ENCODE results near the gene SHF.
"Not testable (repeated sequence)": the region's sequence is repeated elsewhere in the genome, so short reads cannot be mapped to it uniquely, and the experiment has no call there.

The SHF gene, protein sequence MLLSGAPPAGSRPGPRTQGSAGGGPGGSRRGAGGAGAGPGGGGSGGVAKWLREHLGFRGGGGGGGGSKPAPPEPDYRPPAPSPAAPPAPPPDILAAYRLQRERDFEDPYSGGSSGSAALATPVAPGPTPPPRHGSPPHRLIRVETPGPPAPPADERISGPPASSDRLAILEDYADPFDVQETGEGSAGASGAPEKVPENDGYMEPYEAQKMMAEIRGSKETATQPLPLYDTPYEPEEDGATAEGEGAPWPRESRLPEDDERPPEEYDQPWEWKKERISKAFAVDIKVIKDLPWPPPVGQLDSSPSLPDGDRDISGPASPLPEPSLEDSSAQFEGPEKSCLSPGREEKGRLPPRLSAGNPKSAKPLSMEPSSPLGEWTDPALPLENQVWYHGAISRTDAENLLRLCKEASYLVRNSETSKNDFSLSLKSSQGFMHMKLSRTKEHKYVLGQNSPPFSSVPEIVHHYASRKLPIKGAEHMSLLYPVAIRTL
- 0.09 to 1.5 (median 0.51) reads per million in 18 experiments for total RNA-seq

DNA sequence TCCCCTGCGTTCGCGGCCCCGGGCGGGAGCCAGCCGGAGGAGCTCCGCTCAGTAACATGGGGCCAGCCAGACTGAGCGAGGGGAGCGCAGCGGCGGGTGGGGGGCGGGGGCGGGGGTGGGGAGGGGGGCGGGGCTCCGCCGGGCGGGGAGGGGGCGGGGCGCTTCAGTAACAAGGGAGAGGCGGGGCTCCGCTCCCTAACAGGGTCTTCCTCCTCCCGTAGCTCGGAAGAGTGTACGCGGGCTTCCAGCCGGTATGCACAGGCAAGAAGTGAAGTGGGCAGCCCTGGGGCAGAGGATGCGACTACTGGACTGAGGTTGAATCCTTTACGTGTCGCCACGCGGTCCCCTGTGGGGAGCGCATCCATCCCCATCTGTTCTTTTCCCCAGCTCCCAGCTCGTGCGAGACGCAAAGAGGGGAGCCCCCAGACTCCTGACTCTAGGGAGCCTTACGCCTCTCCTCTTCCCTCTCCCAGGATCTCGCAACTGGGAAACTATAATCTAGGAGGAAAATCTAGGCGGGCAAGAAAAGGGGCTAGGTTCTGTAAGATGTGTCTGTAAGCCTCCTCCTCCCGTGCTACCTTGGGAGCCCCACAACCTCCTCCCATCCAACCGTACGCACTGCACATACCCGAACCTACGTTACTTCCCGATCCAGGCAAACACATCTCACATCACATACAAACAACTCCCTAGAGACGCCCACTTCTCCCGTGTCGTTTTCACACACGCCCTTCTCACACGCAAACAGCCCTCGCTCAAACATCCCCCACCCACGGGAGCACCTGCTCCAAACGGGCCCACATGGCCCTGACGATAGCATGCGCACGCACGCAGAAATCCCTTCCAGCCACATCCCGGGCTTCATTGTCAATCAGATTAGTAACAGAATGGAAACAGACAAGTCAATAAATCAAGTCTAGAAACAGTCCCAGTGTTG is at the start of gene SHF:
Gene SHF (minus strand): TSS at position 73 of the 937 bp plus-strand sequence. CDS start 15 bp downstream, at position 58.
- DNase-seq, result peak in 1 of 2 donors; percentile 62

DNA sequence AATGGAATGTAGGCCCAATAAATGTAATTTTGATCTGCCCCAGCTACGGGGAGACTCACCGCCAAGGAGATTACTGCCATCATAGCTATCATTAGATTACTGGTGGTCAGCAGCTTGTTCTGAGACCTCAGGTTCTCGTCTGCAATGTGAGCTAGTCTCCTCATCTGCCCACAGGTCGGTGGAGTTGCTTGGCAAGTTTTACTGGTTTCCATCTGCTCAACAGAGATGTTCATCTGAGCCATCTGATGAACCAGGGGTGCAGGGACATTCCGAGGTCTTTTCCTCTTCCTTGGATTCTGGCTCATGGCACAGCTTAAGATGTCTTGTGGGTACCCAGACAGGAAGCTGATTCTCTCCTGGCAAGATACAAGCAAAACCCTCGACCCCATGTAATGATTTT is 49.0 kb upstream of the SHF start:
- DNase-seq, result not testable (repeated sequence)

DNA sequence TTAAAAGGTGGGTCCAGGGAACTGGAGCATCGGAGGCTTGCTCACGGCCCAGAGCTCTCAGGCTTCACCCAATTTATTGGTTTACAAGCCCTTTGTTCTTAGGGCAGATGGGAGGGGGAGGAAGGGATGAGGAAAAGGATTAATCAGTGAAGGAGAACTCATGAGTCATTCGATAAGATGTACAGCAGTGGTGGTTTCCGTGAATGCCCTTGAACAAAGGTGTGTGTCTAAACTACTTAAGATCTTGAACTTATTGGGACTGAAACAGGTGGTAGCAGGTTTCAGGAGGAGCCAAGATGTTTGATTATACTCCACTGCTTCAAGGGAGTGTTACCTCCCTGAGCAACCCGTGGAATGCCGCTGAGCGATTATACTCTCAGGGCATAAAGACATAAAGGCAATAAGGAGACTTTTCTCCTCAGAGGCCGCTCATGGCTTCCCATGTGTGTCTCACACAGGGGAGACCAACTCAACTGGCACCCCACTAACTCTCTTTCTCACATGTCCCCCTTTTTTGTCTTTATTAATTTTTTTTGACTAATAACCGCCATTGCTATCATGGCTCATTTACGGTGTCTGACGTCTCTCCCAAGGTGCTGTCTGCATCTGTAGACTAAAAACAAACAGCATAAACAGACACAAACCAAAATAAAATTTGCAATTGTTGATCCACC is 46.9 kb upstream of the SHF start:
- DNase-seq, result no peak

DNA sequence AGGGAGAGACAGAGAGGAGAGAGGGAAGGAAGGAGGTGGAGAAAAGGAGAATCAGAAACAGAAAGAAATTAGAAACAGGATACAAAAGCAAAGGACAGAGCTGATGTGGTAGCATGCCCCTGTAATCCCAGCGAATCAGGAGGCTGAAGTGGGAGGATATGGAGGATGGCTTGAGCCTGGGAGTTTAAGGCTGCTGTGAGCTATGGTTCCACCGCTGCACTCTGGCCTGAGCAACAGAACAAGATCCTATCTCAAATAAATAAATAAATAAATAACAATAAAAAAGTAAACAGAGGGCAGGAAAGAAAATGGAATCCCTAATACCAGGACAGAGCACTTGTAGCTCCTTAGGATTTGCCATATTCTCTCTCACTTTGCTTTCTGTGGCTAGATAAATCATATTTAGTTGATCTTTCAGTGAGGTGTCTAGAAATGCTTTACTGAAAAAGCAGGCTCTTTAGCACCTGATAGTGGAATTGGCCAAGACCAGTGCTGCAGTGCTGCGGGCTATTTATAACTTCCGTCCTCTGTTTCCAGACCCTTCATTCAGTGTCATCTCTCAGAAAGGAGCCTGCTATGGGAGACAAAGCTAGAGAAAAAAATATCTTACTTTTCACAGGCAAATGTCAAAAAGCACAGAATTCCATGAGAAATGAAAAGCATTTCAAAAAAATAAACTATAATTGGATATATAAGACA is 44.2 kb upstream of the SHF start:
- no peak for DNase-seq

DNA sequence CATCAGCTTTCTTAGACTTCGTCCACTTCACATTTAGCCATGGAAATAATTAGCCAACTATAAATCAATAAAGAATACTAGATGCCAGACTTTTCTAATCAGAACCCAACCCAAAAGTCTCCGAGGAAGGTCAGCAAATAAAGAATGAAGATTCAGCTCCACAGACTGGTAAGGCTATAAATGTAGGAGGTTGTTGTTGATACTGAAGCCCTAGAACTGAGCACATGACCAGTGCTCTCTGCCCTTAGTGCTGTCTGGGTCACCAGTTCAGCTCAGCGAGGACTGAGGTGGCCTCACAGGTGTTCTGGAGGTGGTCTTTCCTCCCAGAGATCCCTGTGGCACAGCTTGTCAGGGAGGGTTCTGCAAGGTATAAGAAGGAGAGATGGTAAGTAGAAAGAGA is 43.4 kb upstream of the SHF start:
- DNase-seq, result no peak

DNA sequence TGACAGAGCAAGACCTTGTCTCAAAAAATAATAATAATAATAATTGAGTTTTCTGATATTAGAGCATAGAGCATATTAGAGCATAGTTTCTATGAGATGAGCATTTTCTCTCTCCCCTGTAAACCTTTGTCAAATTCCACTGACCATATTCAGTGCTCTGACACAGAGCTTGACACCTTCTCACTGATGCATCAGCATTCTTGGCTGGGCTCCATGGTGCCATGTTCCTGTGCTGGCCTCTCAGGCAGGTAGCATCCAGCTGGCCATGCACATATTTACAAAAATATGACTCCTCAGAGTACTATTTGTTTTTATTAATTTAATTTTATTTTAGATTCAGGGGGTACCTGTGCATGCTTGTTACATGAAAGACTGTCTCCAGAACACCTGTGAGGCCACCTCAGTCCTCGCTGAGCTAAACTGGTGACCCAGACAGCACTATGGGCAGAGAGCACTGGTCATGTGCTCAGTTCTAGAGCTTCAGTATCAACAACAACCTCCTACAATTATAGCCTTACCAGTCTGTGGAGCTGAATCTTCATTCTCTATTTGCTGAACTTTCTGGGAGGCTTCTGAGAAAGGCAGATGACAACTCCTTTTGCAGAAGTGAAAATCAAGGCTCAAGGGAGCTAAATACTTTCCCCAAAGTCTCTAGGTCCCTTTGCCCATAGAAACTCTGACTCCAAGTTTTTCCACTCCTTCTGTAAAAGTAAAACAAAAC is 42.6 kb upstream of the SHF start:
- DNase-seq, result no peak

DNA sequence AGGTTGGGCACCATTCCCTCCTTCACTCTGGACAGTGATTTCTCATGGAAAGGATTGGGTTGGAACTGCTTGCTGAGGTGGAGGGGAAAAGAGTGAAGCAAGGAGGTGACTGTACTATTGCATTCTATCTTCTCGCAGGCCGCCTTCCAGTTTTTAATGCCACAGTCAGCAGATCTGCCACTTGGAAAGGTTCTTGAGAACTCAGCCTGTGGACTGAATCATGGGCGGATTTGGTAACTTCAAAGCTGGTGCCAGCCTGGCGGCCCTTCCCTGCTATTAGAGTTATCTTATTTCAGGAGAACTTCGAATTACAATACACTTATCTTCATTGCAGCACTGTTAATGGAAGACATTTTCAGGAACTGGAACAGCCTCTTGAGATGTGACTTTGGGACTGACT is 41.2 kb upstream of the SHF start:
- no peak for DNase-seq

DNA sequence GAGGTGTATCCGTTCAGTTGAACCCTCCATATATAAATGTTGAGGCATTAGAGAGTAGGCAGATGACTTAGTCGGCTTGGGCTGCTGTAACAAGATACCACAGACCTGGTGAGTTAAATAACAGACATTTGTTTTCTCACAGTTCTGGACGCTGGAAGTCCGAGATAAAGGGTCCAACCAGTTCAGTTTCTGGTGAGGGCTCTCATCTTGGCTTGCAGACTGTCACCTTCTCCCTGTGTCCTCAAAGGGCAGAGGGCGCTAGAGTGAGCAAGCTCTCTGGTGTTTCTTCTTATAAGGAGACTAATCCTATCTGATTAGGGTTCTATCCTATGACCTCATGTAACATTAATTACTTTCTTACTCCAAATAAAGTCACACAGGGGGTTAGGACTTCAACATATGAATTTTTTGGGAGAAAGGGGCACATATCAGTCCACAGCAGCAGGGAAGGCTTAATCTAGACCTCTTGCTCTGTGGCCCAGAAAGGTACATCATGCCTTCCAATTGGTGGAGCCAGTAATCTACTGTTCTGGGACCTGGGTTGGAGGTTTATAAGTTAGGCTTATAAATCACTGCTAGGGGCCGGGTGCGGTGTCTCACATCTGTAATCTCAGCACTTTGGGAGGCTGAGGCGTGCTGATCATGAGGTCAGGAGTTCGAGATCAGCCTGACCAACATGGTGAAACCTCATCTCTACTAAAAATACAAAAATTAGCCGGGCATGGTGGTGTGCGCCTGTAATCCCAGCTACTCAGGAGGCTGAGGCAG is 37.9 kb upstream of the SHF start:
- no peak for DNase-seq

DNA sequence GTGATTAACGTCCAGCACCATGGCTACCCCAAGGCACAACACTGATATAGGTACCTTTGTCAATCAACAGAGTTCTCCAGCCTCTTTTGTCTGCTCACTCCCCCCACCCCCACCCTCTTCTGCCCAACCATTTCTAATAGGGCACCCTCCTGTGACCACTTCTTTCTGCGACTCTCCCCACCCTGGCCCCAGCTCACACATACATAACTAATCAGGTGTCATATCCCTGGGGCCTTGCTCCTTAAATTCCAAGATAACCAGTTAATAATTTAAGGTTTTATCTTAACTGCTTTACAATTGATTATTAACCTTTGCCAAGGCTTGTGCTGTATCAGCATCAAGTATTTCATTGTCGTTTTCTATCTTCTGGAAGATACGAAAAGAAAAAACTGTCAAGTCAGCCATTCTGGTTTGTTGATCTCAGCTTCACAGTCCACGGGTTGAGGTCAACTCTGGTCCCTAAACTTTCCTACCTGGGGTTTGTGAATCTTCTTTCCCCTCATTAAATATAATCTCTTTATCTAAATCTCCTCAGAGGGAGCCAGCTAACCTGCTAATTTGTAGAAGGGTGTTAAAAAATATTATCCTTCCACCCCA is 37.0 kb upstream of the SHF start:
- no peak for DNase-seq

DNA sequence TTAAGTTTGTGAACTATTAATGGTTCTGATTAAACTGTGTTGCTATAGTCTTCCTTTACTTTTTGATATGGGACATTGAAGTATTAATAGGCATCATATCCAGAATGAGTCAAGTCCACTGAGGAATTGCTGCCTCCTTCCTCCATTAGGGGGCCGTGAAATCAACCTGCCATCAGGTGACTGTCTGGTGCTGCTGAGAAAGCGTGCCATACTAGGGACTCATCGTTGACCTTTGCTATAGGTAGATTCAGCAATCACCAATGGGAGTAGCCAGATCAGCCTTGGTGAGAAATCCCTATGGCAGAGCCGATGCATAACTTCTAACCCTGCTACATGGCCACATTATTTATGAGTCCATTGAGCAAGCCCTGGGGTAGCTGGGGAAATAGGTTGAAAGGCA is 34.2 kb upstream of the SHF start:
- DNase-seq, result no peak

DNA sequence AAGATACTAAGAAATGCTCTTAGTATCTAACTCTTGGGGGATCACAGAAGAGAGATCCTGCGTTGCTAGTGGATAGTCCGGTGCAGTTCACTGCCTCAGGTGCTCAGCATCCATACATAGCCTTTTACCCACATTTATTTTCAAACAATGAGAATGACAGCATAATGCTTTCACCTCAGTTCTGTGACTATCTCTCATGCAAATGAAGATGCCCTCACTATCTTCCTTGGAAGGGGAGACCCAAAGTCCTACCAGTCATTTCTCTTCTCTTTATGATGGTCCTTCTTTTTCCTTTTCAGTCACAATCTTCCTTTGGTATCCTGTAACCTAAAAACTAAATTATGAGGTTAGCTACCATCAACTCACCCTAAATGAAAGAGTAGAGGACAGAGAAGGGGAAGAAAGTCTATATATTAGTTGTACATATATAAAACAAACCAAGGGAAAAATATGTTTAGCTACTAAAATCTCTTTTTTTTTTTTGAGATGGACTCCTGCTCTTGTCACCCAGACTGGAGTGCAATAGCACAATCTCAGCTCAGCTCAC is 33.4 kb upstream of the SHF start:
- no peak for DNase-seq

DNA sequence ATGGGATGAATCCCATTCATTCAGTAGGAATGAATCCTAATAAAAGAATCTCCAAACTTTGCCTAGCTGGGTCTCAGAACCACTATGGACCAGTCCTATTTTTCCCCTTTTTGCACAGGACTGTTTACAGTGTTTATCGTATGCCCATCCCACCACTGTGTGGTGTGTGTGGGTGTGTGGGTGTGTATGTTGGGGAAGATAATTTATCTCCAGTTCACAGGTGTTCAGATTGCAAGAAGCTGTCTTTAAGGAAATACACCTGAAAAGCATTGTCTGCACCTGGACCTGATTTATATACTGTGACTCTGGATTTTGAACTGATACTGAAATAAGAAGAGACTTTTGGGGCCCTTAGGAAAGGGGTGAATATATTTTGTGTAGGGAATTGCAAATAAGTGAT is 24.7 kb upstream of the SHF start:
- no peak for DNase-seq

DNA sequence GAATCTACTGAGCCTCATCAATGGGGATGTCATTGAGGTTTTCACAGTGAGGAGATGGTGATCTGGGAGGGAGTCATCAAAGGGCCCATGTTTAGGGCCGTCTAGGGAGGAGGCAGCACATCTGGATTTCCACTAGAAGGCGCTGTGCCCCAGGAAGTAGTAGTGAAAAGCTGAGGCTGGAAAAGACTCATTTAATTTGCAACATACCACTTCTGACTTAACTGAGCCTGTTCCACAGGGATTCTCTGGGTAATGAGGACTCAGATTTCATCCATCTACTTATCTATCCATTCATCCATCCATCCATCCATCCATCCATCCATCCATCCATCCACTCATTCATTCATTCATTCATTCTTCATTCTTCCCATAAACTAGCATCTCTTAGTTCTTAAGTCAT is 17.4 kb upstream of the SHF start:
- DNase-seq, result peak; percentile 68 to 69

DNA sequence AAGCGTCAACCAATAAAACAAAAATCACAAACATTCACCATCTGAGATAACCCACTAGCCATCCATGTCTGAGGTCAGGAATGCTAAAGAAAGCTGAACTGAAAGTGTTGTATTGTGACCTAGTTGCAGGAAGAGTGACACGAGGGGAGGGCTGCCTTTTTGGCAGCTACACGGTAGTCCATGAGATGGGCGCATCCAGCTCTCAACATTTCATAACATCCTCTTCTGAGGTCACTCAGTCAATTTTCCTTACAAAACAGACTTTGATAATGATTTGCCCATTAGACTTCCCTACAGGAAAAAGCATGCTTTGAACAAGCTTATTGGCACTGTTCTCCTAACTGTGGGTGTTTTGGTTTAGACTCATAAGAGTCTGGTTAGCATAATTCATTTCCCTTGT is 15.4 kb upstream of the SHF start:
- peak; percentile 50 to 61 for DNase-seq

DNA sequence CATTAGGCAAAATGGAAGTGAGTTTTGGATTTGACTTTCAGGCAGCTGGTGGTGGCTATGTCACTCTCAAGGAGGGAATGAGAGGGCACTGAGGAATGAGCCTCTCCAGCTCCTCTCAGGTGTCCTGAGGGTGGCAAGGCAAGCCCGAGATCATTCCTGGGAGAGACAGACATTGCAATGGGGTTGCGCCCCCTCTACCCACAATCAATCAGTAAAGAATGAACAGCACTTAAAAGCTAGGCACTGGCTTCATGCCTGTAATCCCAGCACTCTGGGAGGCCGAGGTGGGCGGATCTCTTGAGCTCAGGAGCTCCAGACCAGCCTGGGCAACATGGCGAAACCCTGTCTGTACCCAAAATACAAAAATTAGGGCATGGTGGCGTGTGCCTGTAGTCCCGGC is 14.1 kb upstream of the SHF start:
- no peak for DNase-seq

DNA sequence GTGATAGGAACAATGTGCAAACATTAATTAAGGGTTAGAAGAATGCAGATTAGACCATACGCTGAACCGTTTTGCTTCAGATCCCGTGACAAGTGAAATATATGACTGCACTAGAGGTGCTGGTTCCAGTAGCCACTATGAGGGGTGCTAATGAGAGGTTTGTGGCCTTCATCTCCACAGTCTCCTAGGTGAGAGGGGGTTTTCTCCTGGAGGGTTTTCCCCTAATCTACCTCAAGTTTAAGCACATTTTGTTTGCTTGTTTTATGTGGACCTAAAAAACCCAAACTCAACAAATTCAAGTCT is 13.7 kb upstream of the SHF start:
- DNase-seq, result no peak

DNA sequence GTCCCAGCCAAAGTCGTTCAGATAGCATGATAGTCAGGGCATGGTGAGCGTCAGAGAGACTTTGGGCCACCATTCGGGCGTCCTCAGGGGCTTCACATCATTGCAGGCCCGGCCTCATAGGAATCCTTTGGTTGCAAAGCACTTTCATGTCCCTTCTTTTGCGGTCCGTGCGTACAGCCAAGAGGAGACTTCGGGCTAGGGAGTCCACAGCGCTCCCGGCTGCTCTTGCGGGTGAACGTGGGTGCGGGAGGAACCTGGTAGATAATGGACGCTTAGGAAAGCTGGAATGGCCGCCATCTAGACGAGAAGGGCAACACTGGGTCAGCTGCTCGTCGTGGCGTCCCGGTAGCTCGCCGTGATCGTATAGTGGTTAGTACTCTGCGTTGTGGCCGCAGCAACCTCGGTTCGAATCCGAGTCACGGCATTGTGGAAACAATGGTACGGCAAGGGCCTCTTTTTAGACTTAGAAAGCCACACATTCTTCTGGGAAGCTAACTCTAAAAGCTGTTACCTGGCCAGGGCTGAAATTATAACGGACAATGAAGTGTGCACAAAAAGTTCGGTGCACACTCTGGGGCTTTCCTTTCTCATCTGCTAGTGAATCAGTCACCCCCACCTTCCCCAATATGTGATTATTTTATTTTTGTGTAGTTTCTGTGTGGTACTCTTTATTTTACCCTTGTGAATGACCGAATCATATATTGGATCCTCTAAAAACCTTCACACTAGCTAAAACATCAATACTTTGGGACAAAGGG is 13.2 kb upstream of the SHF start:
- DNase-seq, result peak; percentile 74 to 83

DNA sequence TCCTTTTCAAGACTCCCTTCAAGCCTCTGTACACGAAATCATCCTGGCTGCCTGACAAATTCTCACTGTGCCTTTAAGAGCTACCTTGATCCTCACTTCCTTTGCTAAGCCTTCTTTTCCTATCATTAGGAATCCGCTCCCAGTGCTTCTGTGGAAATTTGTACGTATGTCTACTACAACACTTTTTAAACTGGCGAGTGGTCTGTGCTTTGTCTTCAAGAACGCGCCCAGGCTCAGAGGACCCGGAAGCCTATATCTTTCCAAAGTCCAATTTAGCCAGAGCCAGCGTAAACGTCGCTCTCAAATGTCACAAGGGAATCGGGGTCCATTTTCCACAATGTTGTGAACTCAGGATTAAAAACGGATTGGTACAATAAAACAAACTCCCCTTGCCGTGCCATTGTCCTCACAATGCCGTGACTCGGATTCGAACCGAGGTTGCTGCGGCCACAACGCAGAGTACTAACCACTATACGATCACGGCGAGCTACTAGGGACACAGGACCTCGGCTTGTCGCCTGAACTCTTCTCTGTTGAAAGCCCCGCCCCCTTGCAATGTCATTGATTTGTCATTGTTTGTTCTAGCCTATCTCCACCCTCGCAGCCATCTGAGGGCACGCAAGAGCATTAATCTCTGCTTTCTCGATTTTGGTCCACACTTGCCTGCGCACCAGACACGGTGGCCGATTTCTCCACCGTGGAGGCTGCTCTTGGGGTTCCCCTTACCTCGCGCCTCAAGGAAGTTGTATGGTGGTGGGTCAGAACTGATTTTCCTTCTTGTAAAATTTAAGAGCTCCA is 12.4 kb upstream of the SHF start:
- DNase-seq, result peak; percentile 96 to 98

All from inflammatory macrophage (primary cell).